ENCODE data around the gene BCAS1. TPM values are rescaled to one million over a fixed set of nuclear protein-coding genes. Genes with fewer than 3 reads are reported as not detected.

BCAS1 gene
- total RNA-seq, 1 donor from 2014 or later: not detected

DNA sequence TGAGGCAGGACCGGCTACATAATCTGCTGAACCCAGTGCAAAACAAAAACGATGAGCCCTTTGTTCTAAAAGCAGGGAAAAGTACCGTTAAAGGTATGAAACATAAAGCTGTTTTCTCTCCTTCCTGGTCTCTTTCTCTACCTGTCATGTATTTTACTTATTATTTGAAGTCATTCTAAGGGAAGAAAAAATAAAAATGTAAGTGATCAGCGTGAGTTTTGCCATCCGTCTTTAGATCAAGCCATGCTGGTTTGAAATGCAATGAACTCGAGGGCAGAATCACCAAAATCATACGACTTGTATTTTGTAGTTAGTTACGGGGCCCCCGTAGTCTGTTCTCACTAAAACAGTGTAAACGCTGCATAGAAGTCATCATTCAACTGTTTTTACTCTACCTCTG is 2.9 kb upstream of the BCAS1 start:
- Mint-ChIP-seq H3K27ac (ENCODE audit: unreplicated experiment) (no peak overlapping the region), H3K4me3 (ENCODE audit: unreplicated experiment) (no peak overlapping the region), H3K4me1 (ENCODE audit: low read depth) (no peaks in the 10 kb centered on the region), H3K36me3 (ENCODE audit: low read depth) (no peaks in the 10 kb centered on the region), H3K27me3 (ENCODE audit: low read depth) (peaks cover 3% of the 10 kb centered on the region), H3K9me3 (ENCODE audit: low read depth) (no peaks in the 10 kb centered on the region)
- DNase-seq (ENCODE audit: low spot score): no peak
- TF ChIP-seq, protein P1, sequence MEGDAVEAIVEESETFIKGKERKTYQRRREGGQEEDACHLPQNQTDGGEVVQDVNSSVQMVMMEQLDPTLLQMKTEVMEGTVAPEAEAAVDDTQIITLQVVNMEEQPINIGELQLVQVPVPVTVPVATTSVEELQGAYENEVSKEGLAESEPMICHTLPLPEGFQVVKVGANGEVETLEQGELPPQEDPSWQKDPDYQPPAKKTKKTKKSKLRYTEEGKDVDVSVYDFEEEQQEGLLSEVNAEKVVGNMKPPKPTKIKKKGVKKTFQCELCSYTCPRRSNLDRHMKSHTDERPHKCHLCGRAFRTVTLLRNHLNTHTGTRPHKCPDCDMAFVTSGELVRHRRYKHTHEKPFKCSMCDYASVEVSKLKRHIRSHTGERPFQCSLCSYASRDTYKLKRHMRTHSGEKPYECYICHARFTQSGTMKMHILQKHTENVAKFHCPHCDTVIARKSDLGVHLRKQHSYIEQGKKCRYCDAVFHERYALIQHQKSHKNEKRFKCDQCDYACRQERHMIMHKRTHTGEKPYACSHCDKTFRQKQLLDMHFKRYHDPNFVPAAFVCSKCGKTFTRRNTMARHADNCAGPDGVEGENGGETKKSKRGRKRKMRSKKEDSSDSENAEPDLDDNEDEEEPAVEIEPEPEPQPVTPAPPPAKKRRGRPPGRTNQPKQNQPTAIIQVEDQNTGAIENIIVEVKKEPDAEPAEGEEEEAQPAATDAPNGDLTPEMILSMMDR (IDR thresholded peaks at IDR 0.05): no peak

DNA sequence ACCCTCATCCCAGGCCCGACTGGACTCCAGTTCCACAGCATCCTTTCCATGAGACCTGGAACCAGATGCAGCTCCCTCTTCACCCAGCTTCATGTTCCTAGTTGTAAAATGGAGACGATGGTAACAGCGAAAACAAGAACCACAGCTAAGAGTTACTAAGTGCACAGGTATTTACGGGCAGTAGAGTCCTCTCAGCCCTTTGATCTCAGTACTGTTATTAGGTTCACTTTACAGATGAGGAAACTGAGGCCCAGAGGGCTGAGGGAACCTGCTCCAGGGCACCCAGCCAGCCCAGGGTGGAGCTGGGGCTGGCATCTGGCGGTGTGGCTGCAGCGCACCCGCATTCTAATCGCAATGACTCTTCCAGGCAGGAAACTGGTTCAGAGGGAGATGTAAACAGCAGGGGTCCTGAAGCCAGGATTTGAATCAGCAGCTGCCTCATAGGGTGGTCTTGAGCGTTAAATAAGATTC is 858 bp downstream of the BCAS1 start:
- DNase-seq (ENCODE audit: low spot score): no peak
- H3K4me3 Mint-ChIP-seq (ENCODE audit: unreplicated experiment): no peak overlapping the region
- no peak overlapping the region for H3K27ac Mint-ChIP-seq (ENCODE audit: unreplicated experiment)
- TF ChIP-seq, protein P1 (IDR thresholded peaks at IDR 0.05): no peak
- H3K27me3 Mint-ChIP-seq (ENCODE audit: low read depth): peaks cover 2% of the 10 kb centered on the region
- H3K9me3 Mint-ChIP-seq (ENCODE audit: low read depth): no peaks in the 10 kb centered on the region
- peaks cover 5% of the 10 kb centered on the region for H3K4me1 Mint-ChIP-seq (ENCODE audit: low read depth)
- no peaks in the 10 kb centered on the region for H3K36me3 Mint-ChIP-seq (ENCODE audit: low read depth)

DNA sequence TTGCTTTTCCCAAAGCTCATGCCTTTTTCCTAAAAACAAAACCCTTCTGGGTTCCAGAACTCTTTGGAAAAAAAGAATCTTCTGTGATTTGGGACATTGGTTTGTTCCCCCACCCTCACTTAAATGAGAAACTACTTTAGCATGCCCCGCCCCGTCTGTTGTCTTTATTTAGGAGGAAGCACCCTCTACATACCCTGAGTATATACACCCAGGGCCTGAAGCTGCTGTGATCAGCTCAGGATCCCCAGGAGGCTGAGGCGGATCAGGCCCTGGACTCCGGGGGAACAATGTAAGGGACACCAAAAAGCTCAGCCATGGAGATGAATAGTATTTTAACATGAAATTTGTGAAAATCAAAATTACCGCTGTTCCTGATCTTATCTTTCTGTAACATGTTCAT is 1.4 kb downstream of the BCAS1 start:
- TF ChIP-seq, protein P1 (IDR thresholded peaks at IDR 0.05): no peak

DNA sequence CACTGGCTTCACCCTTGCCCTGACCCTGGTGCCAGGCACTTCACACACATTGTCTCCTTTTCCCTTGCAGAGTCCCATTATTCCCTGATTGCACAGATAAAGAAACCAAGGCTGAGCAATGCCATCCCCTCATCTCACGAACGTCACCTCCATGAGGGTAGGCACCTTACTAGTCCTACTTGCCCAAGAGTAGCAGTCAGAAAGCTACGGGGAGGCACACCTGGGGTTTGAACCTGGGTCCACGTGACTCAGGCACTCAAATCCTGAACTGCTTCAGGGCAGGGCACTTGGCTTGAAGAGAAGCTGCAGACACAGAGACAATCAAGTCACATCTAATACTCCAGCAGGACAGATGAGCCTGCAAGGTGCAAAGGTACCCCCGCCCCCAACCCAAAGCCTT is 1.9 kb downstream of the BCAS1 start:
- TF ChIP-seq, protein P1 (IDR thresholded peaks at IDR 0.05): no peak
- Mint-ChIP-seq H3K27ac (ENCODE audit: unreplicated experiment) (no peak overlapping the region), H3K27me3 (ENCODE audit: low read depth) (no peaks in the 10 kb centered on the region), H3K4me3 (ENCODE audit: unreplicated experiment) (no peak overlapping the region), H3K4me1 (ENCODE audit: low read depth) (peaks cover 5% of the 10 kb centered on the region), H3K9me3 (ENCODE audit: low read depth) (no peaks in the 10 kb centered on the region), H3K36me3 (ENCODE audit: low read depth) (no peaks in the 10 kb centered on the region)
- no peak for DNase-seq (ENCODE audit: low spot score)

More for the DNA sequence above, 1.4 kb downstream of the BCAS1 start:
- Mint-ChIP-seq H3K9me3 (ENCODE audit: low read depth) (no peaks in the 10 kb centered on the region), H3K27ac (ENCODE audit: unreplicated experiment) (no peak overlapping the region), H3K4me3 (ENCODE audit: unreplicated experiment) (no peak overlapping the region), H3K36me3 (ENCODE audit: low read depth) (no peaks in the 10 kb centered on the region), H3K27me3 (ENCODE audit: low read depth) (peaks cover under 1% of the 10 kb centered on the region), H3K4me1 (ENCODE audit: low read depth) (peaks cover 5% of the 10 kb centered on the region)
- no peak for DNase-seq (ENCODE audit: low spot score)

DNA sequence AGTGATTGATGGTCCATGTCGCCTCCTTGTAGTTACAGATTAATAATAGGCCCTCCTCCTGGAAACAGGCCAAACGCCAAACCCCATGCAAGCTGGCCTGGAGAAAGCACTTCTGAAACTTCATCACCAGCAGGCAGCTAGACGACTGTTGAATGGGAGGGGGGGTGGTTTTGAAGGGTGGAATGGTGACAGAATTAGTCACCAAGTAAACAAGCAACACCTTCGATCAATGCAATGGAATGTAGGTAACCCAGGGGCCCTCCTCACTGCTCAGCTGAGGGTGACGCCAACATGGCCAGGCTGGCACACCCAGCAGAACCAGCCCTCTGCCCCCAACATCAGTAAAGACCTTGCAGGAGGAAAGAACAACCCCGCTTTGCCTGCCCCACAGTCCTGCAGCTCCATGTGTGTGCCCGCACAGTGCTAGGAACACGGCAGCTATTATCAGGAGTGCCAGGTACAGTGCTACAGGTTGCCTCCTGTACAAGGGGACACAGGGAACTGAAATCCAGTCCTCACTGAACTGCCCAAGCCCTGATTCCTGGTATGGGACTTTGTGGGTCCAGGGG is 2.7 kb downstream of the BCAS1 start:
- TF ChIP-seq, protein P1 (IDR thresholded peaks at IDR 0.05): no peak
- no peak for DNase-seq (ENCODE audit: low spot score)
- no peaks in the 10 kb centered on the region for H3K36me3 Mint-ChIP-seq (ENCODE audit: low read depth)
- no peaks in the 10 kb centered on the region for H3K9me3 Mint-ChIP-seq (ENCODE audit: low read depth)
- H3K4me3 Mint-ChIP-seq (ENCODE audit: unreplicated experiment): no peak overlapping the region
- no peaks in the 10 kb centered on the region for H3K27me3 Mint-ChIP-seq (ENCODE audit: low read depth)
- H3K4me1 Mint-ChIP-seq (ENCODE audit: low read depth): peaks cover 5% of the 10 kb centered on the region
- H3K27ac Mint-ChIP-seq (ENCODE audit: unreplicated experiment): no peak overlapping the region
